Liver (tissue), 3 donors: ENCODE measurements around the gene BCR.

Experiments
- EGR1 ChIP-seq, 2 donors: IDR thresholded peaks; 2 replicates each; pipeline ENCODE4 v1.6.1; 2016 to 2018; ENCODE audit warnings: antibody characterized with exemption in 2 of 2, low read depth in 2 of 2
- FOXA2 ChIP-seq: IDR thresholded peaks from 2 replicates; pipeline ENCODE4 v1.6.1; 2016; ENCODE audit warnings: antibody characterized with exemption
- GABPA ChIP-seq, 2 donors: IDR thresholded peaks in 1 of 2; conservative IDR thresholded peaks in 1 of 2; 2 replicates each; pipeline ENCODE4 v1.6.1; 2016; ENCODE audit warnings: antibody characterized with exemption in 2 of 2, mild to moderate bottlenecking in 1 of 2, moderate library complexity in 1 of 2
- RAD21 ChIP-seq, 2 donors: IDR thresholded peaks; 2 replicates each; pipeline ENCODE4 v1.6.1; 2016; ENCODE audit warnings: antibody characterized with exemption in 2 of 2, mild to moderate bottlenecking in 2 of 2
- SP1 ChIP-seq: IDR thresholded peaks from 2 replicates; pipeline ENCODE4 v1.6.1; 2018; ENCODE audit warnings: antibody characterized with exemption, mild to moderate bottlenecking
- TAF1 ChIP-seq: conservative IDR thresholded peaks from 2 replicates; pipeline ENCODE4 v1.6.1; 2016; ENCODE audit warnings: antibody characterized with exemption, mild to moderate bottlenecking
- TF ChIP-seq, protein P1 (sequence below): fragments of 150-350 bp; IDR thresholded peaks from 2 replicates; pipeline ENCODE4 v1.5.1; 2017; ENCODE audit warnings: improper control_type of control experiment, low read depth, low read length; ENCODE audit not compliant: missing input control
- TF ChIP-seq, protein P2 (sequence below): IDR thresholded peaks from 2 replicates; pipeline ENCODE4 v1.6.1; 2016; ENCODE audit warnings: antibody characterized with exemption
- TF ChIP-seq, protein P3 (sequence below): IDR thresholded peaks from 2 replicates; pipeline ENCODE4 v1.6.1; 2016; ENCODE audit warnings: antibody characterized with exemption
- donor health status: healthy.
- donor health status: healthy.

DNA sequence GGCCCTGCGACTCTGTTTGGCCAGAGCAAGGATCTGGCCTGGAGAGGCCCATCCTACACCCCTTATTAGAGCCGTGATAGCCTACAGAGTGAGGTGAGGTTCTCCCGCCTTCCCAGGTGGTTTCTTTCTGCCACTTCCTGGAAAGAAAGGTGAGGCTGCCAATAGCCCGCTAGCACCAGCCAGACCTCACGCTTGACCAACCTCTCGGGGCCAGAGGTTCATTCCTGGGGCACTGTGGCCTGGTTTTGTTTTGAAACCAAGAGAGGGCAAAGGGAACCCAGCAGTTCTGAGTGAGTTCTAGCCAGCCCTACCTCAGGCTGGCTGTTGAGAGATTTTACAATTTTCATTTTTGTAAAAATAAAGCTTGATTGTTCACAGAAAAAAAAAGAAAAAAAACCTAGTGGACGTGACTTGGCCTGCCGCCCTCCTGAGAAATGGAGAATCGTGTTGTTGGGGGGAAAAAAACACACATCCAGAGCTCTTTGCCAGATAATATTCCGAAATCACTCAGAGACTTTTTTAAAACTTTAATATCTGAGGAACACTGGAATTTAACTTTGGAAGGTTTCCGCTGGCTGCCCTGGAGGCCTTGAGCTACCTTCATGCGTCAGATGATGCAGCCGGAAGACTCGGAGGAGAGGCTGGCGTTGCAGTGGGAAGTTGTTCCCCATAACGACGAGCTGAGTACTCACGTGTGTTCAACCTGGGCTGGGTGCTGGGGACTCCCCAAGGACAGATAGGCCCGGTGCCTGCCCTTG, 84.5 kb downstream of the BCR start:
- TF ChIP-seq, protein P1, sequence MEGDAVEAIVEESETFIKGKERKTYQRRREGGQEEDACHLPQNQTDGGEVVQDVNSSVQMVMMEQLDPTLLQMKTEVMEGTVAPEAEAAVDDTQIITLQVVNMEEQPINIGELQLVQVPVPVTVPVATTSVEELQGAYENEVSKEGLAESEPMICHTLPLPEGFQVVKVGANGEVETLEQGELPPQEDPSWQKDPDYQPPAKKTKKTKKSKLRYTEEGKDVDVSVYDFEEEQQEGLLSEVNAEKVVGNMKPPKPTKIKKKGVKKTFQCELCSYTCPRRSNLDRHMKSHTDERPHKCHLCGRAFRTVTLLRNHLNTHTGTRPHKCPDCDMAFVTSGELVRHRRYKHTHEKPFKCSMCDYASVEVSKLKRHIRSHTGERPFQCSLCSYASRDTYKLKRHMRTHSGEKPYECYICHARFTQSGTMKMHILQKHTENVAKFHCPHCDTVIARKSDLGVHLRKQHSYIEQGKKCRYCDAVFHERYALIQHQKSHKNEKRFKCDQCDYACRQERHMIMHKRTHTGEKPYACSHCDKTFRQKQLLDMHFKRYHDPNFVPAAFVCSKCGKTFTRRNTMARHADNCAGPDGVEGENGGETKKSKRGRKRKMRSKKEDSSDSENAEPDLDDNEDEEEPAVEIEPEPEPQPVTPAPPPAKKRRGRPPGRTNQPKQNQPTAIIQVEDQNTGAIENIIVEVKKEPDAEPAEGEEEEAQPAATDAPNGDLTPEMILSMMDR: no peak
- TF ChIP-seq, protein P2, sequence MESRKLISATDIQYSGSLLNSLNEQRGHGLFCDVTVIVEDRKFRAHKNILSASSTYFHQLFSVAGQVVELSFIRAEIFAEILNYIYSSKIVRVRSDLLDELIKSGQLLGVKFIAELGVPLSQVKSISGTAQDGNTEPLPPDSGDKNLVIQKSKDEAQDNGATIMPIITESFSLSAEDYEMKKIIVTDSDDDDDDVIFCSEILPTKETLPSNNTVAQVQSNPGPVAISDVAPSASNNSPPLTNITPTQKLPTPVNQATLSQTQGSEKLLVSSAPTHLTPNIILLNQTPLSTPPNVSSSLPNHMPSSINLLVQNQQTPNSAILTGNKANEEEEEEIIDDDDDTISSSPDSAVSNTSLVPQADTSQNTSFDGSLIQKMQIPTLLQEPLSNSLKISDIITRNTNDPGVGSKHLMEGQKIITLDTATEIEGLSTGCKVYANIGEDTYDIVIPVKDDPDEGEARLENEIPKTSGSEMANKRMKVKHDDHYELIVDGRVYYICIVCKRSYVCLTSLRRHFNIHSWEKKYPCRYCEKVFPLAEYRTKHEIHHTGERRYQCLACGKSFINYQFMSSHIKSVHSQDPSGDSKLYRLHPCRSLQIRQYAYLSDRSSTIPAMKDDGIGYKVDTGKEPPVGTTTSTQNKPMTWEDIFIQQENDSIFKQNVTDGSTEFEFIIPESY: no peak
- TF ChIP-seq FOXA2 (peak; percentile 20), TAF1 (no peak), GABPA (IDR thresholded peaks at IDR 0.05 in 1 of 2, conservative IDR thresholded peaks at IDR 0.05 in 1 of 2) (peak in 1 of 2 donors; percentile 32), RAD21 (IDR thresholded peaks at IDR 0.05) (peak; percentile 62 to 63), SP1 (peak; percentile 77), EGR1 (IDR thresholded peaks at IDR 0.05; ENCODE audit: low read depth in 2 of 2) (peak in 1 of 2 donors; percentile 61)
- TF ChIP-seq, protein P3, sequence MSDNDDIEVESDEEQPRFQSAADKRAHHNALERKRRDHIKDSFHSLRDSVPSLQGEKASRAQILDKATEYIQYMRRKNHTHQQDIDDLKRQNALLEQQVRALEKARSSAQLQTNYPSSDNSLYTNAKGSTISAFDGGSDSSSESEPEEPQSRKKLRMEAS: no peak
